ENCODE data around the gene FBXO9. TPM values are rescaled to one million over a fixed set of nuclear protein-coding genes. Genes with fewer than 3 reads are reported as not detected.

Gene FBXO9
- total RNA-seq, 4 donors from 2014 or later = 22.5 to 45.0 (median 28.3) TPM

GRCh38 chr6:53119349-53119748 lies 54.1 kb downstream of the FBXO9 start:
- TF ChIP-seq CTCF (IDR thresholded peaks at IDR 0.05) = no peak
- TF ChIP-seq POLR2A (IDR thresholded peaks at IDR 0.05) = no peak
- H3K4me3 ChIP-seq (ENCODE audit: low read depth, poor library complexity, severe bottlenecking) = no peak overlapping the region
- no peak for DNase-seq (ENCODE audit: low spot score in 2 of 2)
- intact Hi-C loops (cut with DNase I; ENCODE audit: low total_unique reads) = no loop called here
- 81 to 93% methylated on average over 1 of the region's 1 CpG for WGBS, 2 donors

GRCh38 chr6:53119772-53120409 lies 54.7 kb downstream of the FBXO9 start:
- 25 to 31% methylated on average over 4 of the region's 4 CpGs for WGBS, 2 donors
- TF ChIP-seq CTCF (IDR thresholded peaks at IDR 0.05) = peak in 1 of 3 donors; percentile 93
- TF ChIP-seq POLR2A (IDR thresholded peaks at IDR 0.05) = no peak
- intact Hi-C loops (cut with DNase I; ENCODE audit: low total_unique reads) = no loop called here
- no peak overlapping the region for H3K4me3 ChIP-seq (ENCODE audit: low read depth, poor library complexity, severe bottlenecking)
- no peak for DNase-seq (ENCODE audit: low spot score in 2 of 2)

- DNase-seq (ENCODE audit: low spot score in 2 of 2) = no peak
- intact Hi-C loops (cut with DNase I; ENCODE audit: low total_unique reads) = no loop called here
- 91 to 92% methylated on average over 10 of the region's 10 CpGs for WGBS, 2 donors
- H3K4me3 ChIP-seq (ENCODE audit: low read depth, poor library complexity, severe bottlenecking) = no peak overlapping the region
- TF ChIP-seq POLR2A (IDR thresholded peaks at IDR 0.05) = no peak
- TF ChIP-seq CTCF (IDR thresholded peaks at IDR 0.05) = no peak
Measured at GRCh38 chr6:53124131-53124800, 59.1 kb downstream of the FBXO9 start.

- no peak for DNase-seq (ENCODE audit: low spot score in 2 of 2)
- no peak for TF ChIP-seq POLR2A (IDR thresholded peaks at IDR 0.05)
- no peak for TF ChIP-seq CTCF (IDR thresholded peaks at IDR 0.05)
- no peak overlapping the region for H3K4me3 ChIP-seq (ENCODE audit: low read depth, poor library complexity, severe bottlenecking)
- intact Hi-C loops (cut with DNase I; ENCODE audit: low total_unique reads) = no loop called here
- WGBS, 2 donors = 86 to 96% methylated on average over 4 of the region's 4 CpGs
Measured at GRCh38 chr6:53125276-53125675, 60.1 kb downstream of the FBXO9 start.

GRCh38 chr6:53128842-53129241 lies 63.6 kb downstream of the FBXO9 start:
- WGBS, 2 donors = 72 to 81% methylated on average over 5 of the region's 5 CpGs
- H3K4me3 ChIP-seq (ENCODE audit: low read depth, poor library complexity, severe bottlenecking) = no peak overlapping the region
- intact Hi-C loops (cut with DNase I; ENCODE audit: low total_unique reads) = no loop called here
- no peak for TF ChIP-seq POLR2A (IDR thresholded peaks at IDR 0.05)
- TF ChIP-seq CTCF (IDR thresholded peaks at IDR 0.05) = no peak
- DNase-seq (ENCODE audit: low spot score in 2 of 2) = no peak
